Stimulated activated CD8-positive, alpha-beta memory T cell treated with anti-CD3 and anti-CD28 coated beads, Interleukin-15, amount 100 ng/mL, for 4 hours (primary cell): ENCODE data around the gene GNAT2.

Experiments used
- DNase-seq, 2 donors: peaks; one replicate each; pipeline ENCODE4 v3.0.0-alpha.2; 2020; ENCODE audit warnings: low read depth in 2 of 2

The GNAT2 gene

GRCh38 chr1:109610609-109611307 lies 8.7 kb downstream of the GNAT2 start:
- no peak for DNase-seq

- DNase-seq = no peak
Measured at GRCh38 chr1:109609881-109610280, 9.5 kb downstream of the GNAT2 start.

GRCh38 chr1:109605381-109605780 lies 14.0 kb downstream of the GNAT2 start:
- DNase-seq = no peak

- no peak for DNase-seq
Measured at GRCh38 chr1:109603229-109603628, 16.2 kb downstream of the GNAT2 start.

- DNase-seq = no peak
Measured at GRCh38 chr1:109598655-109599054, 20.8 kb downstream of the GNAT2 start.

GRCh38 chr1:109598156-109598555 lies 21.3 kb downstream of the GNAT2 start:
- DNase-seq = no peak

GRCh38 chr1:109595531-109595930 lies 23.9 kb downstream of the GNAT2 start:
- DNase-seq = no peak

- DNase-seq = no peak
Measured at GRCh38 chr1:109592916-109593315, 26.5 kb downstream of the GNAT2 start.

GRCh38 chr1:109589679-109590078 lies 29.7 kb downstream of the GNAT2 start:
- no peak for DNase-seq

GRCh38 chr1:109589177-109589576 lies 30.2 kb downstream of the GNAT2 start:
- no peak for DNase-seq

GRCh38 chr1:109586055-109586454 lies 33.4 kb downstream of the GNAT2 start:
- DNase-seq = no peak

- no peak for DNase-seq
Measured at GRCh38 chr1:109584766-109585165, 34.6 kb downstream of the GNAT2 start.

- DNase-seq = no peak
Measured at GRCh38 chr1:109582021-109582420, 37.4 kb downstream of the GNAT2 start.

GRCh38 chr1:109579491-109579890 lies 39.9 kb downstream of the GNAT2 start:
- DNase-seq = no peak

GRCh38 chr1:109578947-109579443 lies 40.4 kb downstream of the GNAT2 start:
- no peak for DNase-seq

- DNase-seq = no peak
Measured at GRCh38 chr1:109573785-109574184, 45.6 kb downstream of the GNAT2 start.

- DNase-seq = no peak
Measured at GRCh38 chr1:109570414-109570813, 49.0 kb downstream of the GNAT2 start.

- no peak for DNase-seq
Measured at GRCh38 chr1:109569323-109569722, 50.1 kb downstream of the GNAT2 start.

- no peak for DNase-seq
Measured at GRCh38 chr1:109567877-109568672, 51.3 kb downstream of the GNAT2 start.

GRCh38 chr1:109566982-109567381 lies 52.4 kb downstream of the GNAT2 start:
- DNase-seq = no peak

GRCh38 chr1:109565241-109565640 lies 54.2 kb downstream of the GNAT2 start:
- no peak for DNase-seq

- DNase-seq = no peak
Measured at GRCh38 chr1:109564194-109564878, 55.1 kb downstream of the GNAT2 start.

- DNase-seq = no peak
Measured at GRCh38 chr1:109559995-109560394, 59.4 kb downstream of the GNAT2 start.
